ENCODE measurements around the gene VWA8. TPM values are rescaled to one million over a fixed set of nuclear protein-coding genes. Genes with fewer than 3 reads are reported as not detected.
A peak's percentile ranks its signal among the peaks of the same experiment; 100 is the strongest.

Gene VWA8
- total and polyA plus RNA-seq, 7 donors = 3.0 to 37.5 (median 24.7) TPM

- intact Hi-C loops (cut with DNase I) = no loop called here
- Histone ChIP-seq H3K4me1 (peaks cover 0 to 64% (median 58%) of the 10 kb centered on the region in 4 donors), H3K4me3 (no peak overlapping the region), H3K36me3 (no peaks in the 10 kb centered on the region), H3K9me3 (no peaks in the 10 kb centered on the region), H3K27me3 (no peaks in the 10 kb centered on the region), H3K27ac (peak overlapping the region; percentile 39 to 51 (median 42))
- 61 to 65% methylated on average over 4 of the region's 4 CpGs for WGBS, 2 donors
- DNase-seq = peak; percentile 86
- TF ChIP-seq CTCF (IDR thresholded peaks at IDR 0.05) (no peak), POLR2AphosphoS5 (IDR thresholded peaks at IDR 0.05) (peak; percentile 49 to 62 (median 51))
Measured at GRCh38 chr13:41645331-41645730, 315.6 kb downstream of the VWA8 start.

- TF ChIP-seq POLR2AphosphoS5 (IDR thresholded peaks at IDR 0.05) = no peak
- no peak for TF ChIP-seq POLR2A (IDR thresholded peaks at IDR 0.05)
- TF ChIP-seq EP300 (IDR thresholded peaks at IDR 0.05) = no peak
- TF ChIP-seq CTCF (IDR thresholded peaks at IDR 0.05) = no peak
- H3K36me3 ChIP-seq = no peaks in the 10 kb centered on the region
- H3K27ac ChIP-seq = peak overlapping the region; percentile 39 to 51 (median 42)
- intact Hi-C loops (cut with DNase I) = no loop called here
- no peaks in the 10 kb centered on the region for H3K27me3 ChIP-seq
- DNase-seq = no peak
- 78 to 88% methylated on average over 1 of the region's 1 CpG for WGBS, 2 donors
- no peaks in the 10 kb centered on the region for H3K9me3 ChIP-seq
- no peak overlapping the region for H3K4me3 ChIP-seq
- peaks cover 0 to 68% (median 62%) of the 10 kb centered on the region in 4 donors for H3K4me1 ChIP-seq
Measured at GRCh38 chr13:41644742-41645141, 316.2 kb downstream of the VWA8 start.

- H3K4me1 ChIP-seq = peaks cover 0 to 65% (median 61%) of the 10 kb centered on the region in 4 donors
- H3K4me3 ChIP-seq = no peak overlapping the region
- H3K27me3 ChIP-seq = no peaks in the 10 kb centered on the region
- H3K9me3 ChIP-seq = no peaks in the 10 kb centered on the region
- H3K36me3 ChIP-seq = no peaks in the 10 kb centered on the region
- DNase-seq = no peak
- TF ChIP-seq EP300 (IDR thresholded peaks at IDR 0.05) (no peak), POLR2A (IDR thresholded peaks at IDR 0.05) (no peak), CTCF (IDR thresholded peaks at IDR 0.05) (no peak)
- H3K27ac ChIP-seq = no peak overlapping the region
- intact Hi-C loops (cut with DNase I) = no loop called here
- WGBS, 2 donors = 89 to 95% methylated on average over 4 of the region's 4 CpGs
Measured at GRCh38 chr13:41643507-41643906, 317.4 kb downstream of the VWA8 start.

- H3K9me3 ChIP-seq = no peaks in the 10 kb centered on the region
- intact Hi-C loops (cut with DNase I) = no loop called here
- 94 to 96% methylated on average over 4 of the region's 4 CpGs for WGBS, 2 donors
- no peak overlapping the region for H3K4me3 ChIP-seq
- no peak for DNase-seq
- TF ChIP-seq EP300 (IDR thresholded peaks at IDR 0.05) (no peak), POLR2A (IDR thresholded peaks at IDR 0.05) (no peak), POLR2AphosphoS5 (IDR thresholded peaks at IDR 0.05) (no peak), CTCF (IDR thresholded peaks at IDR 0.05) (no peak)
- H3K27me3 ChIP-seq = no peaks in the 10 kb centered on the region
- H3K27ac ChIP-seq = no peak overlapping the region
- no peaks in the 10 kb centered on the region for H3K36me3 ChIP-seq
- H3K4me1 ChIP-seq = peaks cover 0 to 53% (median 49%) of the 10 kb centered on the region in 4 donors
Measured at GRCh38 chr13:41641961-41642360, 318.9 kb downstream of the VWA8 start.

GRCh38 chr13:41641429-41641828 is 319.5 kb downstream of the VWA8 start:
- whole genome bisulfite sequencing, 2 donors = 93 to 95% methylated on average over 1 of the region's 1 CpG
- H3K27me3 ChIP-seq = no peaks in the 10 kb centered on the region
- no peak overlapping the region for H3K4me3 ChIP-seq
- no peaks in the 10 kb centered on the region for H3K36me3 ChIP-seq
- TF ChIP-seq CTCF (IDR thresholded peaks at IDR 0.05) (no peak), EP300 (IDR thresholded peaks at IDR 0.05) (no peak), POLR2AphosphoS5 (IDR thresholded peaks at IDR 0.05) (no peak), POLR2A (IDR thresholded peaks at IDR 0.05) (no peak)
- intact Hi-C loops (cut with DNase I) = no loop called here
- peak overlapping the region in 1 of 4 donors; percentile 71 for H3K27ac ChIP-seq
- H3K9me3 ChIP-seq = no peaks in the 10 kb centered on the region
- no peak for DNase-seq
- peaks cover 0 to 50% (median 44%) of the 10 kb centered on the region in 4 donors for H3K4me1 ChIP-seq
